ENCODE measurements around the gene TCEAL4.
A peak's percentile ranks its signal among the peaks of the same experiment; 100 is the strongest.
"Not testable (repeated sequence)": the region's sequence is repeated elsewhere in the genome, so short reads cannot be mapped to it uniquely, and the experiment has no call there.

Gene TCEAL4

GRCh38 chrX:103586314-103586646 is 965 bp downstream of the TCEAL4 start:
- no peak for TF ChIP-seq CTCF (IDR thresholded peaks at IDR 0.05; ENCODE audit: borderline replicate concordance, insufficient read depth, low read depth, low read length)
- H3K4me3 ChIP-seq (ENCODE audit: low read depth, low read length), result peak overlapping the region; percentile 72

- TF ChIP-seq CTCF (IDR thresholded peaks at IDR 0.05; ENCODE audit: borderline replicate concordance, insufficient read depth, low read depth, low read length), result no peak
Measured at GRCh38 chrX:103586659-103587058, 1.3 kb downstream of the TCEAL4 start.

GRCh38 chrX:103592295-103592694 is 7.0 kb downstream of the TCEAL4 start:
- H3K4me3 ChIP-seq (ENCODE audit: low read depth, low read length), result not testable (repeated sequence)

More at GRCh38 chrX:103586659-103587058, 1.3 kb downstream of the TCEAL4 start:
- peak overlapping the region; percentile 72 for H3K4me3 ChIP-seq (ENCODE audit: low read depth, low read length)

GRCh38 chrX:103595202-103595601 is 9.9 kb downstream of the TCEAL4 start:
- not testable (repeated sequence) for H3K4me3 ChIP-seq (ENCODE audit: low read depth, low read length)

- H3K4me3 ChIP-seq (ENCODE audit: low read depth, low read length), result peak within 1 kb of the TSS; percentile 66
- no peak for TF ChIP-seq CTCF (IDR thresholded peaks at IDR 0.05; ENCODE audit: borderline replicate concordance, insufficient read depth, low read depth, low read length)
Measured at GRCh38 chrX:103607364-103608305, 22.3 kb downstream of the TCEAL4 start, which contains the start of gene TCEAL3. TSS of gene TCEAL3 (plus strand) at chrX:103607963. CDS start at chrX:103609065, 1,102 bp downstream.

GRCh38 chrX:103608306-103608963 is 23.1 kb downstream of the TCEAL4 start:
- no peak for TF ChIP-seq CTCF (IDR thresholded peaks at IDR 0.05; ENCODE audit: borderline replicate concordance, insufficient read depth, low read depth, low read length)
- H3K4me3 ChIP-seq (ENCODE audit: low read depth, low read length), result peak overlapping the region; percentile 66

- TF ChIP-seq CTCF (IDR thresholded peaks at IDR 0.05; ENCODE audit: borderline replicate concordance, insufficient read depth, low read depth, low read length), result no peak
- H3K4me3 ChIP-seq (ENCODE audit: low read depth, low read length), result no peak overlapping the region
Measured at GRCh38 chrX:103610282-103610681, 25.0 kb downstream of the TCEAL4 start.

GRCh38 chrX:103613362-103613890 is 28.1 kb downstream of the TCEAL4 start:
- TF ChIP-seq CTCF (IDR thresholded peaks at IDR 0.05; ENCODE audit: borderline replicate concordance, insufficient read depth, low read depth, low read length), result no peak
- no peak overlapping the region for H3K4me3 ChIP-seq (ENCODE audit: low read depth, low read length)
